GM18861 (cell line): Measurements from ENCODE around the gene TMEM138.
"Not testable (repeated sequence)": the region's sequence is repeated elsewhere in the genome, so short reads cannot be mapped to it uniquely, and the experiment has no call there.

ENCODE experiments used
- ATAC-seq: cut with Tn5 transposase; IDR thresholded peaks from one replicate; pipeline ENCODE4 v1.9.1; 2021; ENCODE audit not compliant: unreplicated experiment

TMEM138 gene

DNA sequence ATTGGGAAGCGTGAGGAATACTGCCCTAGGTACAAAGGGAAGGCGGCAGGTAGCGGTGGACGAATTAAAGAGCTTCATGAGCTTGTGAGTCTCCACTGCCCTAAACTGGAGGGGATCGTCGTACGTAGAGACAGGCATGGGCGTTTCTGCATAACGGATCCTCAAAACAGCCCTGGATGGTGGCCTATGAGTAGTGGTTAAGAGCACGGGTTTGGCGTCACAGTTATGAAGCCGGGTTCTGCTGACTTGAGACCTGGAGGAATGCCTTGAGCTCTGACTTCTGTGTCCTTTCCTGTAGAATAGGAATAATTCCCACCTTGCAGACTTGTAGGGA lies 335 bp downstream of the TMEM138 start:
- ATAC-seq, result no peak

GRCh38 chr11:61364012-61364675 lies 2.0 kb downstream of the TMEM138 start:
- ATAC-seq, result no peak

- no peak for ATAC-seq
These were observed 5.2 kb downstream of the TMEM138 start for GRCh38 chr11:61367406-61367805.

GRCh38 chr11:61368646-61369045 lies 6.5 kb downstream of the TMEM138 start:
- ATAC-seq, result no peak

DNA sequence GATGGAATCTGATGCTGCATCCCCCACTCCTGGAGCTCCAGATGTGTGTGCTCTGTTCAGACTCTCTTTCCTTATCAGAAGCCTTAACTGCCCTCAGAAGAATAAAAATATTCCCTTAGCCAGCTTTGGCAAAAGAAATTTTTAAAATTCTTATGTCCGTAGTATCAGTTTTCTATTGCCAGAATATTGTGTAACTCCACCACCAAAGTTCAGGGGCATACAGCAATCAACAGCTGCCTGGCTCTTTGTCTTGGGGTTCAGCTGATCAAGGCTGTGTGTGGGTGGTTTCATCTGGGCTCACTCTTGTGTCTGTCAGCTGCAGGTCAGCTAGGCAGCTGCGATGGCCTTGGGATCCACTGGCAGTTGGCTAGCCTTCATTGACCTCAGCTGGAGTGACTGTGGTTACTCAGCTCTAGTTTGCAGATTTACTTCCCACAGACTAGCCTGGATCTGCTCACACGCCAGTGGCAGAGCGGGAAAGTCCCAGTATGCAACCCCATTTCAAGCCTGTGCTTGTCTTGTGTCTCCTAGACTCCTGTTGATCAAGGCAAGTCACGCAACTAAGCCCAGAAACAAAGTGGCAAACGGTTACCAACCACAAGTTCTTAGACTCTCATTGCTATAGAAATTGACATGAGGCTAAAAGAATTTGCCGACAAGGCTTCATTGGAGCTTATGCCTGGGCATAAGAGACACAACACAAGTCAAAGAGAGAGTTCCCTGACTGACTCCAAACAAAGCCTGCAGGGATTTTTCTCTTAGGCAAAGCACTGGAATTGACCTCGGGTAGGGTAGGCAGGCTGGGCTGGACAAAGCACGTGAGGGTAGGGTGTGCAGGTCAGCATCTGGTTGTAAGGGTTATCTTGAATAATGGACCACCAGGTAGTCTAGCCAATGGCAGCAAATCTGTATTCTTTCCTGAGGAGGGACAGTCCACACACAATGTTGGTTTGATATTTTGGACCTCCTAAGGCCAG lies 7.5 kb downstream of the TMEM138 start:
- no peak for ATAC-seq

GRCh38 chr11:61370349-61371005 lies 8.3 kb downstream of the TMEM138 start:
- ATAC-seq, result no peak

GRCh38 chr11:61372659-61373420 lies 10.7 kb downstream of the TMEM138 start:
- ATAC-seq, result no peak

GRCh38 chr11:61375761-61376108 lies 13.6 kb downstream of the TMEM138 start:
- ATAC-seq, result no peak

DNA sequence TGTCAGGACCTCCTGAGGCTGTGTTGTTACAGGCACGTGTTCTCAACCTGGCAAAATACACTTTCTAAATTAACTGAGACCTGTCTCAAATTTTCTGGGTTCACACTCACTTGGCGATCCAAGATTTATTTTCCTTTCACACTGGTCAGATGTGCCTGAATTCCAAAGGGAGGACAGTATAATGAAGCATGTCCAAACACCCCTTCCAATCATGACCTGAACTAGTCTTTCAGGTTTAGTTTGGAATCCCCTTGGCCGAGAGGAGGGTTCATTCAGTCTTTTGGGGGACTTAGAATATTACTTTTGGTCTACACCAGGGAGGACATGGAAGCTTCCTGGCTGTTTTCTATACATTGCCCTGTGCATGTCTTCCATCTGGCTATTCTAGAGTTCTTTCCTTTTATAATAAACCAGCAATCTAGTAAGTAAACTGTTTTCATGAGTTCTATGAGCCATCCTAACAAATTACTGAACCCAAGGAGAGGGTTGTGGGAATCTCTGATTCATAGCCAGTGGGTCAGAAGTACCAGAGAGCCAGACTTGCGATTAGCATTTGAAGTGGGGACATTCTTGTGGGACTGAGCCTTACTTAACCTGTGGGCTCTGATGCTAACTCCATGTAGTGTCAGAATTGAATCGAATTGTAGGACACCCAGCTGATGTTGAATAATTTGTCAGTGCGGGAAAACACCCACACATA lies 15.4 kb downstream of the TMEM138 start:
- no peak for ATAC-seq

DNA sequence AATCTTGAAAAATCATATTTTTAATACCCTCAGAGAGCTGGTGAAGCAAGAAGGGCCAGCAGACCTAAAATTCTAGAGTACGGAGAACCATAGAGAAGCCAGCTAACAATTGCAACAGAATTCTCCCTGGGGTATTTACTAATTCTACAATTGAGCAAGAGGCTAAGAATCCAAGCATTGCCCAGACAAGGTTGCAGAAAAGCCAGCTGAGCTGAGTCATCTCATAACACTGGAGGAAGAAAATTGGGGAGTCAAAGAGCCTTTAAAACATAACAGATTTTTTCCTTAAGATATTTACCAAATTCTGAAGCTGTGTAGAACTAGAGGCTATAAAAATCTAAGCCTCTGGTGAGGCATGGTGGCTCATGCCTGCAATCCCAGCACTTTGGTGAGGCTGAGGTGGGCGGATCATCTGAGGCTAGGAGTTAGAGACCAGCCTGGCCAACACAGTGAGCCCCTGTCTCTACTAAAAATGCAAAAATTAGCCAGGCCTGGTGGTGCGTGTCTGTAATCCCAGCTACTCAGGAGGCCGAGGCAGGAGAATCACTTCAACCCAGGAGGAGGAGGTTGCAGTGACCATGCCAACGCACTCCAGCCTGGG lies 16.6 kb downstream of the TMEM138 start:
- no peak for ATAC-seq

GRCh38 chr11:61380884-61381283 lies 18.7 kb downstream of the TMEM138 start:
- no peak for ATAC-seq

DNA sequence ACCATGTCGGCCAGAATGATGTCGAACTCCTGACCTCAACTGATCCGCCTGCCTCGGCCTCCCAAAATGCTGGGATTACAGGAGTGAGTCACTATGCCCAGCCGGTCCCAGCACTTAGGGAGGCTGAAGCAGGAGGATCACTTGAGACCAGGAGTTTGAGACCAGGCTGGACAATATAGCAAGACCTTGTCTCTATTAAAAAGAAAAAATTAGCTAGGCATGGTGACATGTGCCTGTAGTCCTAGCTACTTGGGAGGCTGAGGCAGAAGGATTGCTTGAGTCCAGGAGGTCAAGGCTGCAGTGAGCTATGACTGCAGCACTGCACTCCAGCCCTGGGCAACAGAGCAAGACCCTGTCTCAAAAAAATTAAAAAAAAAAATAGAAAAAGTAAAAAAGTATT lies 21.7 kb downstream of the TMEM138 start:
- not testable (repeated sequence) for ATAC-seq

DNA sequence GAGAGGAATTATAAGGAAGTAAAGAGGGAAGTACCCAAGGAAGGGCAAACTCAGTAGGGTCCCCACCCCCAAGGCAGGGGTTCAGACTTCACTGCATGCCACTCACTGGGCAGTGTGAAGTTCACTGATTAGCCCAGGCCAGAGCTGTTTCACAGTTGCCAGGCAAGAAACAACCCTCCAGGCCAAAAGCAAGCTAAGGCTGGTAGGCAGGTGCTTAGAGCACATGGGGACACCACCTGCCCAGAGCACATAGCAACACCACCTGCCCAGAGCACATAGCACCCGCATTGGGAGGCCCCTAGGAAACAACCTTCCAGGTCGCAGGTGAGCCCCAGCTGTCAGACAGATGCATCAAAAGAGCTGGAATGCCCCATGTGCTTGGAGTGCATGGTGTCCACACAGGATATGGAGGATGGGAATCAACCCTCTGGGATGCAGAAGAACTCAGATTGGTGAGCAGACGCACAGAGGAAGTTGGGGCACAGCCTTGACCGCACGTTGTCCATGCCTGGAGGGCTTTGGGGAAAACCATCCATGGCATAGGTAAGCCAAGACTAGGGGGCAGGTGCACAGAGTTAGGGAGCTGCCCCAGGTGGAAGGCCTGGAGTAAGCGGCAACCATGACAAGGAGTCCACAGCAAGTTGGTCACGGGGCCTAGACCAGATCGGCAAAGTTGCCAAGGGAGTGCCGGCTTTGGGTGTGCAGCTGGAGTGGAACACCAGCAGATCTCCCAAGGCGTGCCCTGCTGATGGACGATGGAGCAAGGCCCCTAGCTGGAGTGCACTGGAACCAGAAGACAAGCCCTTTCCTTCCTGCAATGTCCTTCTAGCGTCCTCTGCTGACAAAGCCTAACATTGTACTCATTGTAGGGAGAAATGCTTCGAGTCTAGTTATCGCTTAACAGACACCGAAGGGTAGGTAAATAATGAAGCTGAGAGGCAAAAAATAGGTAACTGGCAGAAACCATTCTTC lies 22.4 kb downstream of the TMEM138 start:
- ATAC-seq, result no peak

- ATAC-seq, result no peak
These were observed 28.0 kb downstream of the TMEM138 start for GRCh38 chr11:61390161-61390560.

- ATAC-seq, result no peak
These were observed 30.9 kb downstream of the TMEM138 start for GRCh38 chr11:61392981-61393595.

DNA sequence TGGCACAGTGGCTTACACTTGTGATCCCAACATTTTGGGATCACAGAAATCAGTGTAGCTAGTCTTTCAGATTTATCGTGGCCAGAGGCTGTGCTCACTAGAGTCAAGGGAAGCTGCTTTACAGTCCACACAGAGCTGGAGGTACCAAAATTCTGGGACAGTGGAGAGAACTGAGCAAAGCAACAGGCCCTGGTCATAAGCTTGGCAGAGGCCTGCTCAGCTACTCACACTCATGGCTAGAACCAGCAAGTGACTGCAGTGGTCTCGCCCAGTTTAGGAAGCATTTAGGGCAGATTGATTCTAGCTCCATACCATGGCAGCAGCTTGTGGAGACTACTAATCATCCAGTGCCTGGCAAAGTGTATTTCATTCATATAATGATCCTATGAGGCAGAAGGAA lies 39.0 kb downstream of the TMEM138 start:
- no peak for ATAC-seq

DNA sequence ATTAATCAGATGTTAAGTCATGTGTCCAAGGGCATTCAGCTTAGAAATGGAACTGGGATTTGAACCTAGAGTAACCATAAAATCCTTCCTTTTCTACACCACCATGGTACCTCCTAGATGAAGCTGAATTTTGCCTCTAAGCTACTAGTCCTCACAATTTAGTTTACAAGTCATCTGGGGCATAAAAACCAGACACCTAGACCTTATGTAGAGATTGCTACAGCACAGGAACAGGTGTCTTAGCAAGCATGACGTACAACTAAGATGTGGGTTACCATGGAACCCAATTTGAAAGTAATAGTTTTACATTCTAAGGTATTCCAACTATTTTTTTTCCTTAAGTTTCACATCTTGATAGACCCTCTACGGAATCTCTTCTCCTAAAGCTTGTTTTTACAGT lies 39.4 kb downstream of the TMEM138 start:
- ATAC-seq, result no peak

DNA sequence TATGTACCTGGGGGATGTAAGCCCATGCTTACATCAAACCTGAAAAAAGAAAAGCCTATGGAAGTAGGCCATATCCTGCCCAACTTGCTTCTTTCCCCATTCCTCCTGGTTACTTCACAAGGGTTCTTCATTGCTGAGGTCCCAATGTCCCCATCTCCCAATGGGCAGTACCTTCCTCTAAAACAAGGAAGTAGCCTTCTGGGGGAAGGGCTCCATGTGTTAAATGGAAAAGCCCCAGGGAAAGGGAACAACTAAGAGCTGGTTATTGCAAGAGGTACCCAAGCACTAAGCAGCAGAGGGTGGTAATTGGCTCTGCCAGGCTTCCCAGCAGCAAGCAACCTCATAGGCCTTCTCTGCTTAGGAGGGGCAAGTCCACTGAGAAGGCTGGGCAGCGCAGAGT lies 41.5 kb downstream of the TMEM138 start:
- ATAC-seq, result no peak

DNA sequence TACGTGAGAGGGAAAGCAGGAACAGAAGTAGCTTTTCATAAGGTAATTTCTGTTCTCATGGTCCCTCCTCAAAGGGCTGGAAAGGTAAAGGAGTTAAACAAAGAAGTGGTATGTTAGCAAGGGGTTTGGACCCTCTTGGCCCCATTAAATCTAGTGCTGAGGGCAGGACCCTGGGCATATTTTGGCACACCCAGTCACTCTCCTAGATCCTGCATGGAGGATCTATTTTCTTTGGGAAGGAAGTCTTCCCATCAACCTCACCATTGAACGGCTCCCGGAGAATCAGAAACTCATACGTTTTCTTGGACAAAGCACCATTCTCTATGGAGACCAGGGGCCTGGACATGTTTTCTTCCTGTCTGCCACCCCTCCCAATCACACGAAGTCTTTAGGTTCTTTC lies 41.9 kb downstream of the TMEM138 start:
- no peak for ATAC-seq
